GM12891 (cell line): ENCODE data around the gene TCP11.
A peak's percentile ranks its signal among the peaks of the same experiment; 100 is the strongest.

Experiments
- DNase-seq: peaks from one replicate; pipeline ENCODE4 v3.0.0; 2011; ENCODE audit warnings: low spot score; ENCODE audit not compliant: insufficient read length
- FAIRE-seq: peaks from 2 replicates; lab custom pipeline; 2011; peaks lifted over from hg19 to GRCh38; lab: Jason Lieb, UNC
- PAX5 ChIP-seq: IDR thresholded peaks from 2 replicates; pipeline ENCODE4 v1.6.1; 2011; ENCODE audit warnings: low read length, moderate library complexity, mild to moderate bottlenecking; ENCODE audit not compliant: insufficient read depth, severe bottlenecking
- POLR2A ChIP-seq: IDR thresholded peaks from 2 replicates; pipeline ENCODE4 v1.6.1; 2011; ENCODE audit warnings: low read depth, low read length, control low read depth
- POLR2AphosphoS5 ChIP-seq: IDR thresholded peaks from 2 replicates; pipeline ENCODE4 v1.6.1; 2011; ENCODE audit warnings: low read depth, low read length, control low read depth
- POU2F2 ChIP-seq: IDR thresholded peaks from 2 replicates; pipeline ENCODE4 v1.6.1; 2011; ENCODE audit warnings: low read depth, mild to moderate bottlenecking, control low read depth, low read length, moderate library complexity
- SPI1 ChIP-seq: IDR thresholded peaks from 2 replicates; pipeline ENCODE4 v1.6.1; 2011; ENCODE audit warnings: low read depth, low read length, control low read depth
- TAF1 ChIP-seq: IDR thresholded peaks from 2 replicates; pipeline ENCODE4 v1.6.1; 2011; ENCODE audit warnings: low read depth, low read length, control low read depth

Gene TCP11

GRCh38 chr6:35089216-35089934 lies 51.8 kb downstream of the TCP11 start:
- DNase-seq = no peak

GRCh38 chr6:35088281-35089215 lies 52.6 kb downstream of the TCP11 start:
- no peak for TF ChIP-seq POLR2AphosphoS5
- no peak for TF ChIP-seq TAF1
- TF ChIP-seq POU2F2 = no peak
- TF ChIP-seq SPI1 = no peak
- no peak for TF ChIP-seq POLR2A
- TF ChIP-seq PAX5 = no peak
- no peak for FAIRE-seq
- no peak for DNase-seq

More at GRCh38 chr6:35089216-35089934, 51.8 kb downstream of the TCP11 start:
- no peak for FAIRE-seq
- TF ChIP-seq SPI1 = no peak
- TF ChIP-seq POLR2AphosphoS5 = no peak
- no peak for TF ChIP-seq POU2F2
- TF ChIP-seq PAX5 = no peak
- TF ChIP-seq POLR2A = no peak

GRCh38 chr6:35087361-35088280 lies 53.5 kb downstream of the TCP11 start:
- DNase-seq = peak; percentile 6
- TF ChIP-seq POU2F2 (no peak), SPI1 (no peak), PAX5 (no peak), POLR2A (no peak), POLR2AphosphoS5 (no peak), TAF1 (no peak)
- FAIRE-seq = no peak

GRCh38 chr6:35086636-35087360 lies 54.3 kb downstream of the TCP11 start:
- no peak for FAIRE-seq
- no peak for TF ChIP-seq PAX5
- no peak for TF ChIP-seq POU2F2
- no peak for TF ChIP-seq POLR2AphosphoS5
- DNase-seq = peak; percentile 12

GRCh38 chr6:35086282-35086632 lies 54.9 kb downstream of the TCP11 start:
- TF ChIP-seq SPI1 (no peak), TAF1 (no peak), POLR2AphosphoS5 (no peak), PAX5 (no peak), POU2F2 (no peak), POLR2A (no peak)
- no peak for FAIRE-seq
- DNase-seq = no peak

GRCh38 chr6:35085359-35086281 lies 55.5 kb downstream of the TCP11 start:
- TF ChIP-seq POU2F2 (no peak), PAX5 (no peak), TAF1 (no peak), SPI1 (no peak), POLR2AphosphoS5 (no peak), POLR2A (no peak)
- FAIRE-seq (no peak), DNase-seq (peak; percentile 5)

- no peak for TF ChIP-seq POU2F2
- TF ChIP-seq POLR2A = no peak
- TF ChIP-seq PAX5 = no peak
- no peak for TF ChIP-seq SPI1
- no peak for TF ChIP-seq POLR2AphosphoS5
- TF ChIP-seq TAF1 = no peak
- DNase-seq (peak; percentile 1), FAIRE-seq (no peak)
Measured at GRCh38 chr6:35084511-35085203, 56.5 kb downstream of the TCP11 start.
